ENCODE data around the gene UPF2. TPM values are rescaled to one million over a fixed set of nuclear protein-coding genes. Genes with fewer than 3 reads are reported as not detected.

UPF2 gene
- total and polyA plus RNA-seq, 10 of the 15 experiments (the other 5 are each of a cell fraction or from before 2014, with no cell fraction given): 21.0 to 44.4 (median 25.9) TPM

- no peak for TF ChIP-seq ATF2 (IDR thresholded peaks at IDR 0.05; ENCODE audit: low read length)
These were observed 159.8 kb downstream of the UPF2 start (continued) for GRCh38 chr10:11882646-11883375.

- Histone ChIP-seq H3K4me1 (ENCODE audit: control insufficient read depth, insufficient read depth, low read length) (peaks cover 5% of the 10 kb centered on the region), H2AFZ (ENCODE audit: control insufficient read depth, low read depth, low read length) (no peak overlapping the region), H4K20me1 (ENCODE audit: control insufficient read depth, insufficient read depth) (no peaks in the 10 kb centered on the region), H3K36me3 (ENCODE audit: control insufficient read depth in 2 of 2, insufficient read depth in 2 of 2, low read length in 1 of 2) (no peaks in the 10 kb centered on the region), H3K4me3 (no peak overlapping the region), H3K27me3 (replicated peaks in 1 of 2; ENCODE audit: control insufficient read depth in 2 of 2, insufficient read depth in 2 of 2, low read length in 1 of 2) (no peaks in the 10 kb centered on the region), H3K4me2 (ENCODE audit: control insufficient read depth, insufficient read depth) (no peak overlapping the region), H3K27ac (ENCODE audit: control insufficient read depth, insufficient read depth) (no peak overlapping the region), H3K9me3 (replicated peaks; ENCODE audit: control insufficient read depth, insufficient read depth, low read length) (no peaks in the 10 kb centered on the region), H3K79me2 (ENCODE audit: control insufficient read depth, insufficient read depth, low read length) (no peaks in the 10 kb centered on the region), H3K9ac (ENCODE audit: control insufficient read depth, insufficient read depth, low read length) (no peak overlapping the region)
- no peak for FAIRE-seq
- ATAC-seq: peak; percentile 25; the same call in 1 of the 3 replicates
- SMC1A ChIA-PET (ENCODE audit: uncharacterized antibody, unreplicated experiment): no interaction called here
- WGBS (ENCODE audit: insufficient coverage, insufficient replicate concordance, low lambda C conversion rate, missing lambda C conversion rate): 57% methylated on average over 21 of the region's 21 CpGs
- RAD21 ChIA-PET (ENCODE audit: unreplicated experiment): interaction anchor here (1.4 kb wide), 1 partner anchor 112 kb away, joined by 4 read pairs; no protein-coding TSS in a partner anchor
- TF ChIP-seq CTCF (IDR thresholded peaks at IDR 0.05 in 2 of 3, conservative IDR thresholded peaks at IDR 0.05 in 1 of 3; ENCODE audit: control insufficient read depth in 2 of 3, extremely low read depth in 1 of 3, insufficient read depth in 1 of 3, low read depth in 3 of 3, low read length in 3 of 3) (0 out of 6 replicates have a peak, but pooled peaks of 1 of the 3 experiments have one; percentile 13), IRF3 (IDR thresholded peaks at IDR 0.05) (no peak), MEF2A (IDR thresholded peaks at IDR 0.05; ENCODE audit: insufficient read depth, low read depth, low read length) (no peak)
- POLR2A ChIA-PET: no interaction called here
- DNase-seq (ENCODE audit: low read depth, low spot score): no peak
- CTCF ChIA-PET: no interaction called here
- intact Hi-C loops (cut with micrococcal nuclease; ENCODE audit: unreplicated experiment): no loop called here
- in situ Hi-C loops (cut with MboI): no loop called here
- no TSS peak for BruUV-seq (replicated peaks)
These were observed 160.9 kb downstream of the UPF2 start for GRCh38 chr10:11881477-11882417.

Data from GM12878 (cell line).